22Rv1 (cell line): ENCODE measurements around the gene PRRC2B.

Source experiments
- CTCF ChIP-seq: fragments of 450-650 bp; IDR thresholded peaks from 2 replicates; pipeline ENCODE4 v1.5.1; 2017; ENCODE audit warnings: mild to moderate bottlenecking
- ZFX ChIP-seq: fragments of 450-650 bp; IDR thresholded peaks from 2 replicates; pipeline ENCODE4 v1.6.1; 2017; ENCODE audit warnings: antibody characterized with exemption, borderline replicate concordance

GRCh38 chr9:131386281-131386680, 7.6 kb upstream of the PRRC2B start:
- TF ChIP-seq CTCF = no peak
- TF ChIP-seq ZFX = no peak
